Prostate gland (tissue), 2 donors: Measurements from ENCODE around the gene FAM107B.

Experiments
- CTCF ChIP-seq, 4 experiments: fragments of 200-600 bp in 2 of 4; fragments of 450-650 bp in 2 of 4; sonication (generic) in 2 of 4; IDR thresholded peaks; 1 replicate in 3 of 4; 2 replicates in 1 of 4; pipeline ENCODE4 v1.5.1; 2016 to 2019; ENCODE audit warnings: antibody characterized with exemption in 4 of 4, mild to moderate bottlenecking in 2 of 4, moderate library complexity in 2 of 4
- POLR2AphosphoS5 ChIP-seq: sonication (generic); formaldehyde crosslinking; IDR thresholded peaks from one replicate; pipeline ENCODE4 v1.6.1; 2017; ENCODE audit warnings: antibody characterized with exemption

- TF ChIP-seq CTCF (IDR thresholded peaks at IDR 0.05), result no peak
- no peak for TF ChIP-seq POLR2AphosphoS5
Observed at GRCh38 chr10:14518149-14518548, 256.5 kb downstream of the FAM107B start.
